BLaER1 (cell line): Measurements from ENCODE around the gene FUZ.

Experiments
- H3K27ac ChIP-seq: shearing (Covaris generic); formaldehyde crosslinking; 2 replicates; pipeline ENCODE4 v1.8.1; 2022
- H3K27me3 ChIP-seq: shearing (Covaris generic); formaldehyde crosslinking; 2 replicates; pipeline ENCODE4 v1.8.1; 2022
- H3K36me3 ChIP-seq: shearing (Covaris generic); formaldehyde crosslinking; 2 replicates; pipeline ENCODE4 v1.8.1; 2022
- H3K4me1 ChIP-seq: shearing (Covaris generic); formaldehyde crosslinking; 2 replicates; pipeline ENCODE4 v1.8.1; 2022
- H3K4me2 ChIP-seq: shearing (Covaris generic); formaldehyde crosslinking; 2 replicates; pipeline ENCODE4 v1.8.1; 2022
- H3K4me3 ChIP-seq: shearing (Covaris generic); formaldehyde crosslinking; 2 replicates; pipeline ENCODE4 v1.8.1; 2022
- H3K9ac ChIP-seq: shearing (Covaris generic); formaldehyde crosslinking; 2 replicates; pipeline ENCODE4 v1.8.1; 2022
- H3K9me3 ChIP-seq: shearing (Covaris generic); formaldehyde crosslinking; 2 replicates; pipeline ENCODE4 v1.8.1; 2022
- H4K20me1 ChIP-seq: shearing (Covaris generic); formaldehyde crosslinking; 2 replicates; pipeline ENCODE4 v1.8.1; 2022
- Cebpa-rat ChIP-seq: shearing (Covaris generic); IDR thresholded peaks from 2 replicates; pipeline ENCODE4 v1.8.1; 2022

The FUZ gene

GRCh38 chr19:49763230-49763629, 49.9 kb downstream of the FUZ start, which contains the start of gene TSKS:
Gene TSKS, minus strand, starts transcription at chr19:49763306. Its CDS starts 59 bp downstream, at chr19:49763247.
- no peak for TF ChIP-seq Cebpa-rat
- Histone ChIP-seq H3K4me2 (no peak within 1 kb of the TSS), H4K20me1 (peaks cover 11% of the 10 kb centered on the region; the same call in 1 of the 2 replicates), H3K27ac (no peak within 1 kb of the TSS), H3K9me3 (no peaks in the 10 kb centered on the region), H3K4me3 (no peak within 1 kb of the TSS), H3K4me1 (peaks cover 18% of the 10 kb centered on the region), H3K27me3 (no peaks in the 10 kb centered on the region), H3K9ac (no peak within 1 kb of the TSS), H3K36me3 (no peaks in the 10 kb centered on the region)

DNA sequence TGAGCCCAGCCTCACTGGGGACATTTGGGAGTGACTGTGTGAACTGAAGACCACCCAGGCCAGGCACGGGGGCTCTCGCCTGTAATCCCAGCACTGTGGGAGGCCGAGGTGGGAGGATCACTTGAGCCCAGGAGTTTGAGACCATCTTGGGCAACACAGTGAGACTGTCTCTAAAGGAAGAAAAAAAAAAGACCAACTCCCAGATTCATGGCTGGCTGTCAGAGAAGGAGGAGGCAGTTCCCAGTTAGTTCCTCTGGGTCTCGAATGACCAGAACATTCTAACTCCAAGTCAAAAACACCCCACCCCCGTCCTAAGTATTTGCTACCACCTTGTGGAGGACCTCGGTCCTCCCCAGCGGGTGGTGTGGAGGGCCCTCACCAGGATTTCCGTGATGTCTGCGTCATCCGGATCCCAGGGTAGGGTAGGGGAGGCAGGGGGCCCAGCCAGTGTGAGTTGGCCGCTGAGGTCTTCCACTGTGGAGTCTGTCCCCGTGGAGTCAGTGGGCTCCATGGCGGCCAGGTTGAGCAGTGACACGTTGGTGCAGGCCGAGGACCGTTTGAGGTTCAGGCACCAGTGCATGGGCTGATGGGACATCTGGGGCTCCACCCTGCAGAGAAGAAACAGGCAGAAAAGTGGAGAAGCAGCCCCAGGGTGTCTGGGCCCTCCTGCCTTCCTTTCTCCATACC, 51.3 kb downstream of the FUZ start:
- Histone ChIP-seq H3K36me3 (no peaks in the 10 kb centered on the region), H3K4me2 (no peak overlapping the region), H3K9ac (no peak overlapping the region), H3K4me3 (no peak overlapping the region), H3K4me1 (peaks cover 9% of the 10 kb centered on the region), H4K20me1 (no peaks in the 10 kb centered on the region), H3K27ac (no peak overlapping the region), H3K27me3 (no peaks in the 10 kb centered on the region), H3K9me3 (no peaks in the 10 kb centered on the region)
- TF ChIP-seq Cebpa-rat, result no peak

DNA sequence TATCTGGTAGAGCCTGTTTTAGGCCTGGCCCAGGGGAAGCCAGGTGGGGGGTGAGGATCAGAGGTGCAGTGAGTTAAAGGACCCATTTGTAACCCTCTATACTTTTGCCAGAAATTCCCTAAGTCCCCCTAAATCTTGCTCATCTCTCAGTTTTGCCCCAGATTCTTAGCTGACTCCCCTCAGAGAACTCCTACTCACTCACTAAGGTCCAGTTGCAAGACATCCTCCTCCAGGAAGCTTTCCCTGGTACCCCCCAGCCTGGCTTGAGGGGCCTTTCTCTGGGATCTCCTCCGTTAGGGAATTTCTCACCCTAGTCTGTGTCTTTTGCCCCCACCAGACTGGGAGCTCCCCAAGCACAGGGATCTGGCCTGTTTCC, 51.9 kb downstream of the FUZ start:
- Histone ChIP-seq H3K27me3 (no peaks in the 10 kb centered on the region), H3K36me3 (no peaks in the 10 kb centered on the region), H3K4me2 (no peak overlapping the region), H3K27ac (no peak overlapping the region), H3K9me3 (peaks cover under 1% of the 10 kb centered on the region), H3K9ac (no peak overlapping the region), H4K20me1 (no peaks in the 10 kb centered on the region), H3K4me3 (no peak overlapping the region), H3K4me1 (peaks cover 9% of the 10 kb centered on the region)
- no peak for TF ChIP-seq Cebpa-rat

DNA sequence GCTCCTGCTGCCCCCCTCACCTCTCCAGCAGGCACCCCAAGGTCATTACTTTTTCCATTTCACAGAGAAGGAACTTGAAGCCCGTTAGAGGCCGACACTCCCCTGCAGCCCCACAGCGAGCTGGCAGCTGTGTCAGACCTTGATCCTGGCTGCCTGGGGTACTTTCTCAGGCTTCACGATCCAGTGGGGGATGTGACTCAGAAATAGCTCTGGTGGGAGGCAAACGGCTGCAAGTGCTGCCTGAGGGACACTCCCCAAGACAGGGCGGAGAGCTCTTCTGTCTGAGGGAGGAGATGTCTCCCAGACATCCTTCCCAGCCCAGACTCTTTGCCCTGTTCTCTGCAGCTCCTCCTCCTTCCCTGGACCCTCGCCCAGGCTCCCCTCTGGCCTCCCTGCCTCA, 54.8 kb downstream of the FUZ start:
- no peaks in the 10 kb centered on the region for H3K4me1 ChIP-seq
- no peak overlapping the region for H3K4me2 ChIP-seq
- no peak overlapping the region for H3K9ac ChIP-seq
- peaks cover 18% of the 10 kb centered on the region for H3K9me3 ChIP-seq
- H3K4me3 ChIP-seq, result no peak overlapping the region
- TF ChIP-seq Cebpa-rat, result no peak
- H3K36me3 ChIP-seq, result no peaks in the 10 kb centered on the region
- H3K27ac ChIP-seq, result no peak overlapping the region
- H4K20me1 ChIP-seq, result no peaks in the 10 kb centered on the region
- no peaks in the 10 kb centered on the region for H3K27me3 ChIP-seq
